ENCODE data around the gene GPR85.

- no peak for TF ChIP-seq POLR2A (IDR thresholded peaks at IDR 0.05)
- TF ChIP-seq, protein P1, sequence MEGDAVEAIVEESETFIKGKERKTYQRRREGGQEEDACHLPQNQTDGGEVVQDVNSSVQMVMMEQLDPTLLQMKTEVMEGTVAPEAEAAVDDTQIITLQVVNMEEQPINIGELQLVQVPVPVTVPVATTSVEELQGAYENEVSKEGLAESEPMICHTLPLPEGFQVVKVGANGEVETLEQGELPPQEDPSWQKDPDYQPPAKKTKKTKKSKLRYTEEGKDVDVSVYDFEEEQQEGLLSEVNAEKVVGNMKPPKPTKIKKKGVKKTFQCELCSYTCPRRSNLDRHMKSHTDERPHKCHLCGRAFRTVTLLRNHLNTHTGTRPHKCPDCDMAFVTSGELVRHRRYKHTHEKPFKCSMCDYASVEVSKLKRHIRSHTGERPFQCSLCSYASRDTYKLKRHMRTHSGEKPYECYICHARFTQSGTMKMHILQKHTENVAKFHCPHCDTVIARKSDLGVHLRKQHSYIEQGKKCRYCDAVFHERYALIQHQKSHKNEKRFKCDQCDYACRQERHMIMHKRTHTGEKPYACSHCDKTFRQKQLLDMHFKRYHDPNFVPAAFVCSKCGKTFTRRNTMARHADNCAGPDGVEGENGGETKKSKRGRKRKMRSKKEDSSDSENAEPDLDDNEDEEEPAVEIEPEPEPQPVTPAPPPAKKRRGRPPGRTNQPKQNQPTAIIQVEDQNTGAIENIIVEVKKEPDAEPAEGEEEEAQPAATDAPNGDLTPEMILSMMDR (IDR thresholded peaks at IDR 0.05) = no peak
Observed at GRCh38 chr7:113093561-113093960, 6.9 kb upstream of the GPR85 start.

Data from right lobe of liver (tissue), 4 donors.